B cell (primary cell): ENCODE data around the gene ATG3.
"Not testable (repeated sequence)": the region's sequence is repeated elsewhere in the genome, so short reads cannot be mapped to it uniquely, and the experiment has no call there.

Experiments
- EZH2 ChIP-seq: IDR thresholded peaks from 2 replicates; pipeline ENCODE4 v1.6.1; 2012; ENCODE audit warnings: borderline replicate concordance, low read depth, mild to moderate bottlenecking, moderate library complexity, low read length; ENCODE audit not compliant: insufficient read depth, poor library complexity, severe bottlenecking
- TF ChIP-seq, protein P1 (sequence below): fragments of 200-600 bp; IDR thresholded peaks from one replicate; pipeline ENCODE4 v1.8.0; 2022; ENCODE audit warnings: antibody characterized with exemption, mild to moderate bottlenecking

GRCh38 chr3:112524127-112524526, 37.6 kb downstream of the ATG3 start:
- TF ChIP-seq, protein P1, sequence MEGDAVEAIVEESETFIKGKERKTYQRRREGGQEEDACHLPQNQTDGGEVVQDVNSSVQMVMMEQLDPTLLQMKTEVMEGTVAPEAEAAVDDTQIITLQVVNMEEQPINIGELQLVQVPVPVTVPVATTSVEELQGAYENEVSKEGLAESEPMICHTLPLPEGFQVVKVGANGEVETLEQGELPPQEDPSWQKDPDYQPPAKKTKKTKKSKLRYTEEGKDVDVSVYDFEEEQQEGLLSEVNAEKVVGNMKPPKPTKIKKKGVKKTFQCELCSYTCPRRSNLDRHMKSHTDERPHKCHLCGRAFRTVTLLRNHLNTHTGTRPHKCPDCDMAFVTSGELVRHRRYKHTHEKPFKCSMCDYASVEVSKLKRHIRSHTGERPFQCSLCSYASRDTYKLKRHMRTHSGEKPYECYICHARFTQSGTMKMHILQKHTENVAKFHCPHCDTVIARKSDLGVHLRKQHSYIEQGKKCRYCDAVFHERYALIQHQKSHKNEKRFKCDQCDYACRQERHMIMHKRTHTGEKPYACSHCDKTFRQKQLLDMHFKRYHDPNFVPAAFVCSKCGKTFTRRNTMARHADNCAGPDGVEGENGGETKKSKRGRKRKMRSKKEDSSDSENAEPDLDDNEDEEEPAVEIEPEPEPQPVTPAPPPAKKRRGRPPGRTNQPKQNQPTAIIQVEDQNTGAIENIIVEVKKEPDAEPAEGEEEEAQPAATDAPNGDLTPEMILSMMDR: not testable (repeated sequence)
- not testable (repeated sequence) for TF ChIP-seq EZH2
